C4-2B (cell line): ENCODE data around the gene ZNF618.

ENCODE experiments used
- ZFX ChIP-seq: fragments of 450-650 bp; IDR thresholded peaks from 2 replicates; pipeline ENCODE4 v1.6.1; 2017
- TF ChIP-seq, protein P1 (sequence below): fragments of 450-650 bp; conservative IDR thresholded peaks from 2 replicates; pipeline ENCODE4 v1.5.1; 2017; ENCODE audit warnings: mild to moderate bottlenecking

DNA sequence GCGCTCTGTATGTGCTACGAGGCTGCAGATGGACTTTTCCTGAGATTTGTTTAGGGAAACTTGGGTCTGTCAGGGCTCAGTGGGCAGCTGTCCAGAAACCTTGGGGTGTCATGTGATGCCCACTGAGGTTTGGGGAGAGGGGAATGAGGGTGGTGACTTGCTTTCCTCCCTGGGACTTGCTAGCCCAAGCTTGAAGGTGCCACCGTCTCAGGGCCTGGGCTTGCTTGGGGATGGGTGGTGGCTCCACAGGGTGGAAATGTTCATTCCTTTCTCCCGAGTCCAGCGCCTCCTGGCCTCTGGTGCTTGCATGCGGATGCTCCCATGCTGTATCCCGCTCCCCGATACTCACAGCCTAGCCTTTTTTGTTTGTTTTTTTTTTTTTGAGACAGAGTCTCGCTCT, 33.3 kb downstream of the ZNF618 start:
- TF ChIP-seq, protein P1, sequence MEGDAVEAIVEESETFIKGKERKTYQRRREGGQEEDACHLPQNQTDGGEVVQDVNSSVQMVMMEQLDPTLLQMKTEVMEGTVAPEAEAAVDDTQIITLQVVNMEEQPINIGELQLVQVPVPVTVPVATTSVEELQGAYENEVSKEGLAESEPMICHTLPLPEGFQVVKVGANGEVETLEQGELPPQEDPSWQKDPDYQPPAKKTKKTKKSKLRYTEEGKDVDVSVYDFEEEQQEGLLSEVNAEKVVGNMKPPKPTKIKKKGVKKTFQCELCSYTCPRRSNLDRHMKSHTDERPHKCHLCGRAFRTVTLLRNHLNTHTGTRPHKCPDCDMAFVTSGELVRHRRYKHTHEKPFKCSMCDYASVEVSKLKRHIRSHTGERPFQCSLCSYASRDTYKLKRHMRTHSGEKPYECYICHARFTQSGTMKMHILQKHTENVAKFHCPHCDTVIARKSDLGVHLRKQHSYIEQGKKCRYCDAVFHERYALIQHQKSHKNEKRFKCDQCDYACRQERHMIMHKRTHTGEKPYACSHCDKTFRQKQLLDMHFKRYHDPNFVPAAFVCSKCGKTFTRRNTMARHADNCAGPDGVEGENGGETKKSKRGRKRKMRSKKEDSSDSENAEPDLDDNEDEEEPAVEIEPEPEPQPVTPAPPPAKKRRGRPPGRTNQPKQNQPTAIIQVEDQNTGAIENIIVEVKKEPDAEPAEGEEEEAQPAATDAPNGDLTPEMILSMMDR, result no peak
- no peak for TF ChIP-seq ZFX
